ENCODE results near the gene PTPN18.

GRCh38 chr2:130381145-130381544 lies 25.3 kb downstream of the PTPN18 start:
- no peak for TF ChIP-seq CTCF (IDR thresholded peaks at IDR 0.05)
- no peak for TF ChIP-seq POLR2A (IDR thresholded peaks at IDR 0.05)
